HG02840 (cell line): Measurements from ENCODE around the gene HSPB6.
A peak's percentile ranks its signal among the peaks of the same experiment; 100 is the strongest.

ENCODE experiments used
- ATAC-seq: cut with Tn5 transposase; IDR thresholded peaks from one replicate; pipeline ENCODE4 v1.9.1; 2021; ENCODE audit warnings: mild to moderate bottlenecking, moderate library complexity, moderate number of reproducible peaks; ENCODE audit not compliant: unreplicated experiment, low FRiP score

HSPB6 gene

GRCh38 chr19:35746531-35746930 is 10.3 kb downstream of the HSPB6 start:
- no peak for ATAC-seq

GRCh38 chr19:35746087-35746462 is 10.8 kb downstream of the HSPB6 start:
- ATAC-seq: no peak

- peak; percentile 47 for ATAC-seq
These were observed 11.3 kb downstream of the HSPB6 start, which contains the start of the genes PSENEN and U2AF1L4 for GRCh38 chr19:35745328-35746086. Gene PSENEN (plus strand): TSS chr19:35745651. CDS start chr19:35745931, 280 bp downstream. Gene U2AF1L4 (minus strand): TSS chr19:35745418. CDS start chr19:35745391, 27 bp downstream.

- peak; percentile 38 for ATAC-seq
These were observed 12.2 kb downstream of the HSPB6 start for GRCh38 chr19:35744430-35745327.

GRCh38 chr19:35743640-35744429 is 13.0 kb downstream of the HSPB6 start:
- no peak for ATAC-seq

- no peak for ATAC-seq
These were observed 14.6 kb downstream of the HSPB6 start, which contains the start of gene IGFLR1 for GRCh38 chr19:35742121-35742724. Gene IGFLR1 (minus strand): TSS chr19:35742452. CDS start chr19:35741180, 1,272 bp downstream.

GRCh38 chr19:35741203-35741515 is 15.7 kb downstream of the HSPB6 start:
- ATAC-seq: no peak

- ATAC-seq: peak; percentile 53
These were observed 16.2 kb downstream of the HSPB6 start for GRCh38 chr19:35740423-35741202.

GRCh38 chr19:35740108-35740422 is 16.8 kb downstream of the HSPB6 start:
- peak; percentile 13 for ATAC-seq

- no peak for ATAC-seq
These were observed 17.3 kb downstream of the HSPB6 start for GRCh38 chr19:35739275-35740107.

GRCh38 chr19:35738887-35739229 is 18.0 kb downstream of the HSPB6 start:
- ATAC-seq: no peak

GRCh38 chr19:35738021-35738886 is 18.6 kb downstream of the HSPB6 start:
- no peak for ATAC-seq

- ATAC-seq: no peak
These were observed 19.6 kb downstream of the HSPB6 start for GRCh38 chr19:35736913-35737886.

GRCh38 chr19:35734889-35735288 is 21.9 kb downstream of the HSPB6 start:
- no peak for ATAC-seq

- no peak for ATAC-seq
These were observed 22.6 kb downstream of the HSPB6 start for GRCh38 chr19:35734273-35734672.

GRCh38 chr19:35733180-35734125 is 23.4 kb downstream of the HSPB6 start:
- ATAC-seq: no peak
